Liver (tissue), 9 donors: ENCODE measurements around the gene ULK3. TPM values are rescaled to one million over a fixed set of nuclear protein-coding genes. Genes with fewer than 3 reads are reported as not detected.

Source experiments
- DNase-seq: peaks from one replicate; pipeline ENCODE4 v3.0.0-alpha.2; 2017; ENCODE audit warnings: low spot score
- H3K27ac ChIP-seq, 2 donors: one replicate each; pipeline ENCODE4 v1.7.0; 2013; ENCODE audit warnings: inconsistent platforms in 2 of 2, low read length in 2 of 2, control low read depth in 1 of 2, low read depth in 1 of 2, mild to moderate bottlenecking in 1 of 2
- H3K27me3 ChIP-seq, 4 donors: one replicate each; pipeline versions ENCODE4 v1.6.1 to v1.7.0; 2013; ENCODE audit warnings: low read length in 3 of 4, inconsistent platforms in 1 of 4, mild to moderate bottlenecking in 1 of 4, moderate library complexity in 1 of 4; ENCODE audit not compliant: control insufficient read depth in 4 of 4, insufficient read depth in 4 of 4
- H3K36me3 ChIP-seq, 4 donors: one replicate each; pipeline versions ENCODE4 v1.6.1 to v1.7.0; 2013; ENCODE audit warnings: low read length in 3 of 4, mild to moderate bottlenecking in 3 of 4, low read depth in 1 of 4, moderate library complexity in 1 of 4; ENCODE audit not compliant: control insufficient read depth in 4 of 4, insufficient read depth in 3 of 4
- H3K4me1 ChIP-seq, 4 donors: one replicate each; pipeline versions ENCODE4 v1.6.1 to v1.7.0; 2013; ENCODE audit warnings: low read length in 3 of 4, mild to moderate bottlenecking in 3 of 4, moderate library complexity in 1 of 4; ENCODE audit not compliant: control insufficient read depth in 4 of 4, insufficient read depth in 4 of 4
- H3K4me3 ChIP-seq, 3 donors: one replicate each; pipeline versions ENCODE4 v1.6.1 to v1.7.0; 2013; ENCODE audit warnings: low read length in 3 of 3, control low read depth in 1 of 3, low read depth in 1 of 3, mild to moderate bottlenecking in 1 of 3
- H3K9ac ChIP-seq, 2 donors: one replicate each; pipeline ENCODE4 v1.7.0; 2013; ENCODE audit warnings: low read length in 2 of 2, mild to moderate bottlenecking in 2 of 2, moderate library complexity in 2 of 2, control low read depth in 1 of 2, low read depth in 1 of 2
- H3K9me3 ChIP-seq, 4 donors: one replicate each; pipeline versions ENCODE4 v1.6.1 to v1.7.0; 2013; ENCODE audit warnings: low read length in 3 of 4; ENCODE audit not compliant: control insufficient read depth in 4 of 4
- ATF3 ChIP-seq: IDR thresholded peaks from 2 replicates; pipeline ENCODE4 v1.6.1; 2016; ENCODE audit warnings: antibody characterized with exemption
- EGR1 ChIP-seq, 2 donors: IDR thresholded peaks; 2 replicates each; pipeline ENCODE4 v1.6.1; 2016 to 2018; ENCODE audit warnings: antibody characterized with exemption in 2 of 2, low read depth in 2 of 2
- FOXA1 ChIP-seq: IDR thresholded peaks from 2 replicates; pipeline ENCODE4 v1.6.1; 2016; ENCODE audit warnings: antibody characterized with exemption
- FOXA2 ChIP-seq: IDR thresholded peaks from 2 replicates; pipeline ENCODE4 v1.6.1; 2016; ENCODE audit warnings: antibody characterized with exemption
- GABPA ChIP-seq, 2 donors: IDR thresholded peaks in 1 of 2; conservative IDR thresholded peaks in 1 of 2; 2 replicates each; pipeline ENCODE4 v1.6.1; 2016; ENCODE audit warnings: antibody characterized with exemption in 2 of 2, mild to moderate bottlenecking in 1 of 2, moderate library complexity in 1 of 2
- HNF4A ChIP-seq, 2 donors: conservative IDR thresholded peaks; 2 replicates each; pipeline ENCODE4 v1.6.1; 2016; ENCODE audit warnings: antibody characterized with exemption in 2 of 2, mild to moderate bottlenecking in 2 of 2
- HNF4G ChIP-seq: IDR thresholded peaks from 2 replicates; pipeline ENCODE4 v1.6.1; 2016; ENCODE audit warnings: antibody characterized with exemption
- JUND ChIP-seq, 2 donors: IDR thresholded peaks; 2 replicates each; pipeline ENCODE4 v1.6.1; 2016; ENCODE audit warnings: antibody characterized with exemption in 2 of 2
- MAX ChIP-seq: IDR thresholded peaks from 2 replicates; pipeline ENCODE4 v1.6.1; 2016; ENCODE audit warnings: antibody characterized with exemption
- NR2F2 ChIP-seq: IDR thresholded peaks from 2 replicates; pipeline ENCODE4 v1.6.1; 2016; ENCODE audit warnings: antibody characterized with exemption
- RAD21 ChIP-seq, 2 donors: IDR thresholded peaks; 2 replicates each; pipeline ENCODE4 v1.6.1; 2016; ENCODE audit warnings: antibody characterized with exemption in 2 of 2, mild to moderate bottlenecking in 2 of 2
- RXRA ChIP-seq, 2 donors: IDR thresholded peaks; 2 replicates each; pipeline ENCODE4 v1.6.1; 2017 to 2018; ENCODE audit warnings: antibody characterized with exemption in 2 of 2, mild to moderate bottlenecking in 1 of 2
- SP1 ChIP-seq: IDR thresholded peaks from 2 replicates; pipeline ENCODE4 v1.6.1; 2018; ENCODE audit warnings: antibody characterized with exemption, mild to moderate bottlenecking
- TAF1 ChIP-seq: conservative IDR thresholded peaks from 2 replicates; pipeline ENCODE4 v1.6.1; 2016; ENCODE audit warnings: antibody characterized with exemption, mild to moderate bottlenecking
- WGBS: extraction: QIAGEN DNeasy Blood & Tissue Kit; methylation state at CpG from one replicate; pipeline ENCODE4 v1.1.7; 2013; 5-methylcytosine and 5-hydroxymethylcytosine counted together
- polyA plus RNA-seq, 2 donors: library from polyadenylated mRNA; stranded (reverse) in 1 of 2; unstranded in 1 of 2; fragments of 200-250 nt in 1 of 2; fragments of >200 nt in 1 of 2; fragmentation: Nextera tagmentation in 1 of 2; extraction: Ambion mirVana in 1 of 2; gene quantifications; one replicate each; pipeline versions ENCODE4 v1.2.1 to v1.2.3, GENCODE V29; 2013 to 2015
- total RNA-seq, 2 donors: library from RNA; depleted of rRNA; stranded (reverse); fragments of >200 nt; gene quantifications; one replicate each; pipeline ENCODE4 v1.2.3, GENCODE V29; 2014
- TF ChIP-seq, protein P1 (sequence below): IDR thresholded peaks from 2 replicates; pipeline ENCODE4 v1.6.1; 2016; ENCODE audit warnings: antibody characterized with exemption
- TF ChIP-seq, protein P2 (sequence below): fragments of 150-350 bp; IDR thresholded peaks from 2 replicates; pipeline ENCODE4 v1.5.1; 2017; ENCODE audit warnings: improper control_type of control experiment, low read depth, low read length; ENCODE audit not compliant: missing input control
- donor health status: healthy.
- donor health status: healthy.
- donor health status: healthy.
- donor health status: healthy.
- donor health status: healthy.

The ULK3 gene
- total and polyA plus RNA-seq, 4 donors: 13.1 to 35.5 (median 21.4) TPM

- peaks cover 2 to 15% (median 8%) of the 10 kb centered on the region in 4 donors for H3K36me3 ChIP-seq
- WGBS: 95% methylated on average over 7 of the region's 7 CpGs
These were observed 6.1 kb downstream of the ULK3 start for GRCh38 chr15:74836846-74837245.

GRCh38 chr15:74835312-74835823 is 7.6 kb downstream of the ULK3 start:
- no peak overlapping the region for H3K9ac ChIP-seq
- DNase-seq: peak; percentile 62

More at GRCh38 chr15:74836846-74837245, 6.1 kb downstream of the ULK3 start:
- no peak for TF ChIP-seq FOXA1
- TF ChIP-seq HNF4G: no peak
- TF ChIP-seq, protein P1, sequence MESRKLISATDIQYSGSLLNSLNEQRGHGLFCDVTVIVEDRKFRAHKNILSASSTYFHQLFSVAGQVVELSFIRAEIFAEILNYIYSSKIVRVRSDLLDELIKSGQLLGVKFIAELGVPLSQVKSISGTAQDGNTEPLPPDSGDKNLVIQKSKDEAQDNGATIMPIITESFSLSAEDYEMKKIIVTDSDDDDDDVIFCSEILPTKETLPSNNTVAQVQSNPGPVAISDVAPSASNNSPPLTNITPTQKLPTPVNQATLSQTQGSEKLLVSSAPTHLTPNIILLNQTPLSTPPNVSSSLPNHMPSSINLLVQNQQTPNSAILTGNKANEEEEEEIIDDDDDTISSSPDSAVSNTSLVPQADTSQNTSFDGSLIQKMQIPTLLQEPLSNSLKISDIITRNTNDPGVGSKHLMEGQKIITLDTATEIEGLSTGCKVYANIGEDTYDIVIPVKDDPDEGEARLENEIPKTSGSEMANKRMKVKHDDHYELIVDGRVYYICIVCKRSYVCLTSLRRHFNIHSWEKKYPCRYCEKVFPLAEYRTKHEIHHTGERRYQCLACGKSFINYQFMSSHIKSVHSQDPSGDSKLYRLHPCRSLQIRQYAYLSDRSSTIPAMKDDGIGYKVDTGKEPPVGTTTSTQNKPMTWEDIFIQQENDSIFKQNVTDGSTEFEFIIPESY: no peak
- TF ChIP-seq GABPA (IDR thresholded peaks at IDR 0.05 in 1 of 2, conservative IDR thresholded peaks at IDR 0.05 in 1 of 2): no peak
- TF ChIP-seq JUND (IDR thresholded peaks at IDR 0.05): no peak
- no peak for TF ChIP-seq SP1
- TF ChIP-seq RAD21 (IDR thresholded peaks at IDR 0.05): no peak
- TF ChIP-seq ATF3: no peak
- no peak for TF ChIP-seq TAF1
- TF ChIP-seq HNF4A (conservative IDR thresholded peaks at IDR 0.05): no peak
- TF ChIP-seq MAX: no peak
- TF ChIP-seq, protein P2, sequence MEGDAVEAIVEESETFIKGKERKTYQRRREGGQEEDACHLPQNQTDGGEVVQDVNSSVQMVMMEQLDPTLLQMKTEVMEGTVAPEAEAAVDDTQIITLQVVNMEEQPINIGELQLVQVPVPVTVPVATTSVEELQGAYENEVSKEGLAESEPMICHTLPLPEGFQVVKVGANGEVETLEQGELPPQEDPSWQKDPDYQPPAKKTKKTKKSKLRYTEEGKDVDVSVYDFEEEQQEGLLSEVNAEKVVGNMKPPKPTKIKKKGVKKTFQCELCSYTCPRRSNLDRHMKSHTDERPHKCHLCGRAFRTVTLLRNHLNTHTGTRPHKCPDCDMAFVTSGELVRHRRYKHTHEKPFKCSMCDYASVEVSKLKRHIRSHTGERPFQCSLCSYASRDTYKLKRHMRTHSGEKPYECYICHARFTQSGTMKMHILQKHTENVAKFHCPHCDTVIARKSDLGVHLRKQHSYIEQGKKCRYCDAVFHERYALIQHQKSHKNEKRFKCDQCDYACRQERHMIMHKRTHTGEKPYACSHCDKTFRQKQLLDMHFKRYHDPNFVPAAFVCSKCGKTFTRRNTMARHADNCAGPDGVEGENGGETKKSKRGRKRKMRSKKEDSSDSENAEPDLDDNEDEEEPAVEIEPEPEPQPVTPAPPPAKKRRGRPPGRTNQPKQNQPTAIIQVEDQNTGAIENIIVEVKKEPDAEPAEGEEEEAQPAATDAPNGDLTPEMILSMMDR: no peak
- no peak for TF ChIP-seq FOXA2
- TF ChIP-seq RXRA (IDR thresholded peaks at IDR 0.05): no peak
- no peak for TF ChIP-seq NR2F2
- no peak for TF ChIP-seq EGR1 (IDR thresholded peaks at IDR 0.05; ENCODE audit: low read depth in 2 of 2)
- H3K9ac ChIP-seq: no peak overlapping the region
- H3K27ac ChIP-seq: no peak overlapping the region
- DNase-seq: no peak
- no peaks in the 10 kb centered on the region for H3K9me3 ChIP-seq
- H3K4me1 ChIP-seq: peaks cover 0 to 2% (median 0%) of the 10 kb centered on the region in 4 donors
- H3K27me3 ChIP-seq: no peaks in the 10 kb centered on the region
- H3K4me3 ChIP-seq: no peak overlapping the region

More at GRCh38 chr15:74835312-74835823, 7.6 kb downstream of the ULK3 start:
- 52% methylated on average over 5 of the region's 5 CpGs for WGBS
- TF ChIP-seq, protein P2: peak; percentile 70
- TF ChIP-seq RAD21 (IDR thresholded peaks at IDR 0.05) (peak; percentile 75 to 82), RXRA (IDR thresholded peaks at IDR 0.05) (no peak), EGR1 (IDR thresholded peaks at IDR 0.05; ENCODE audit: low read depth in 2 of 2) (no peak)
- Histone ChIP-seq H3K4me1 (no peaks in the 10 kb centered on the region), H3K36me3 (peaks cover 2 to 15% (median 8%) of the 10 kb centered on the region in 4 donors), H3K27ac (no peak overlapping the region), H3K4me3 (no peak overlapping the region), H3K9me3 (no peaks in the 10 kb centered on the region), H3K27me3 (no peaks in the 10 kb centered on the region)
